ENCODE data around the gene GNRH2.
A peak's percentile ranks its signal among the peaks of the same experiment; 100 is the strongest.
"Not testable (repeated sequence)": the region's sequence is repeated elsewhere in the genome, so short reads cannot be mapped to it uniquely, and the experiment has no call there.

GNRH2 gene

GRCh38 chr20:3044336-3044965 is 1.0 kb downstream of the GNRH2 start:
- DNase-seq = no peak

DNA sequence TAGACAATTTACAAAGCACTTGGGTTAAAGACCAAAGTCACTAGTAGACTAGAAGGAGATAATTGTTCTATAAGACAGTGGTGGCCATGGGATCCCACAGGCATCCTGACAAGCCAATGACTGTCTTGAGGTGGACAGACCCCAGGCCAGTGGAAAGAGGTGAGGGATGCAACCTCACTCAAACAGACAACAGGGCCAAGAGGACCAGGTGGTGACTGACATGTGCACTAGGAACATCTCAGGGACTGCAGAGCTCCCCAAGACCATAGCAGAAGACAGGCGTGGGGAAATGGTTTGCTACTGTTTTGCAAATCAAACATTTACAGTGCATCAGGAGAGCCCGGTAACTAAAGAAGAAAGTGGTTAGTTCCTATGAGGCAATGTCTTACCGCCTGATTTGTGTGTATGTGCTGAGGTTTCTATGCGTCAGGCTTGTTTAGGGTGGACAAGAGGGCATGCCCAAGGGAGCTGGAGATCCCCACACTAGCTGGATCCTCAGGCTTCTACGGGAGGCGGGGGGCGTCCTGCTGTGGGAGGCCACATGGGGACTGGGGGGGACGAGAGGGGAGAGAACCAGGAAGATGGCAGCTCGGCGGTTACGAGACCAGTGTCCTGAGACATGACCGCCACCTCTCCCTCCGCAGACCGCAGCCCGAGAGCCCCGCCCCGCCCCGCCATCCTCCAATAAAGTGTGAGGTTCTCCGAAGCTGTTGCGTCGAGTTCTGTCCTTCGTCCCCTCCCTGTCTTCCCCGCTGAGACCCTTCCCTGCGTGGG is 1.8 kb downstream of the GNRH2 start:
- peak; percentile 77 for DNase-seq

GRCh38 chr20:3045816-3046676 is 2.6 kb downstream of the GNRH2 start, which contains the start of gene MRPS26:
Gene MRPS26, plus strand, starts transcription at chr20:3046052. Its CDS starts 17 bp downstream, at chr20:3046069.
- peak; percentile 87 for DNase-seq

- DNase-seq = peak; percentile 70
Observed at GRCh38 chr20:3046677-3047462, 3.4 kb downstream of the GNRH2 start.

DNA sequence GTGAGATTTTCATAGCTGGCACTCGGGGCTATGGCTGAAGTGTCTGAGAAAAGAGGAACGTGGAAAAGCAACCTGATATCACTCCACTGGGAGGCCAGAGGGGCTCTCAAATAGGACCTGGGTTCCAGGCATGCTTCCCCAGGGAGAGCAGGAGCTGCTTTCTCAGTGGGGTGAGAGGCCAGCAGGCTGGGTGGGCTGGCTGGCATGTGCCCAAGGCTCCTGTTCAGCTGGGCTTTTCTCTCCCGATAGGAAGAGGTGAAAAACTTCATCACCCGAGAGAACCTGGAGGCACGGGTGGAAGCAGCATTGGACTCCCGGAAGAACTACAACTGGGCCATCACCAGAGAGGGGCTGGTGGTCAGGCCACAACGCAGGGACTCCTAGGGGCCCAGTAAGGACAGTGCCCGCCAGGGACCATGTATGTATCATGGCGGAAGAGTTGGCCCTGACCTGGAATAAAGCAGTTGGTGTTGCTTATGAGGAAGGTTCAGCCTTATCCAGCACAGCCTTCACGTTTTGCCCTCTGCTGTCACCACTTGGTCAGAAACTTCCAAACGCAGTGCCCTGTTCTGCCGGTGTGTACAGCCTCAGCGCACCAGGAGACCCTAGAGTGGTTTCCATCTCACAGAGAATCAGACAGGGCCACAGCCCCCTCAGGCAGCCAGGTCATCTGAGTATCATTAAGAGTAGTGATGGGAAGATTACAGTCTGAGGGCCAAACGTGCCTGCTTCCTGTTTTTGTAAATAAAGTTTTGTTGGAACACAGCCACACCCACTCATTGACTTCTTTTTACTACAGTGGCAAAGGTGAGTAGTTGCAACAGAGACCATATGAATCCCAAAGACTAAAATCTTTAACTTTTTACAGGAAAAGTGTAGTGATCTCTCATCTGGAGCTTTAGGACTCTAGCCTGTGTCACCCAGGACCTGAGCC is 4.3 kb downstream of the GNRH2 start:
- DNase-seq = no peak

- DNase-seq = no peak
Observed at GRCh38 chr20:3051385-3052019, 8.1 kb downstream of the GNRH2 start.

- DNase-seq = no peak
Observed at GRCh38 chr20:3059489-3059888, 16.1 kb downstream of the GNRH2 start.

DNA sequence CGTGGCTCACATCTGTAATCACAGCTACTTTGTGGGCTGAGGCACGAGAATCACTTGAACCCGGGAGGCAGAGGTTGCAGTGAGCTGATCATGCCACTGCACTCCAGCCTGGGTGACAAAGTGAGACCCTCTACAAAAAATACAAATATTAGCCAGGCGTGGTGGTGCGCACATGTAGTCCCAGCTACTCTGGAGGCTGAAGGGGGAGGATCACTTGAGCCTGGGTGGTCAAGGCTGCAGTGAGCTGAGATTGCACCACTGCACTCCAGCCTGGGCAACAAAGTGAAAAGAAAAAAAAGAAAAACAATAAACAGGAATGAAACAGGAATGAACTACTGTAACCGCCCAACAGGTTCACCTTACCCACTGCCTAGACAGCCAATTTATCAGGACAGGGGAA is 20.7 kb downstream of the GNRH2 start:
- DNase-seq = not testable (repeated sequence)

DNA sequence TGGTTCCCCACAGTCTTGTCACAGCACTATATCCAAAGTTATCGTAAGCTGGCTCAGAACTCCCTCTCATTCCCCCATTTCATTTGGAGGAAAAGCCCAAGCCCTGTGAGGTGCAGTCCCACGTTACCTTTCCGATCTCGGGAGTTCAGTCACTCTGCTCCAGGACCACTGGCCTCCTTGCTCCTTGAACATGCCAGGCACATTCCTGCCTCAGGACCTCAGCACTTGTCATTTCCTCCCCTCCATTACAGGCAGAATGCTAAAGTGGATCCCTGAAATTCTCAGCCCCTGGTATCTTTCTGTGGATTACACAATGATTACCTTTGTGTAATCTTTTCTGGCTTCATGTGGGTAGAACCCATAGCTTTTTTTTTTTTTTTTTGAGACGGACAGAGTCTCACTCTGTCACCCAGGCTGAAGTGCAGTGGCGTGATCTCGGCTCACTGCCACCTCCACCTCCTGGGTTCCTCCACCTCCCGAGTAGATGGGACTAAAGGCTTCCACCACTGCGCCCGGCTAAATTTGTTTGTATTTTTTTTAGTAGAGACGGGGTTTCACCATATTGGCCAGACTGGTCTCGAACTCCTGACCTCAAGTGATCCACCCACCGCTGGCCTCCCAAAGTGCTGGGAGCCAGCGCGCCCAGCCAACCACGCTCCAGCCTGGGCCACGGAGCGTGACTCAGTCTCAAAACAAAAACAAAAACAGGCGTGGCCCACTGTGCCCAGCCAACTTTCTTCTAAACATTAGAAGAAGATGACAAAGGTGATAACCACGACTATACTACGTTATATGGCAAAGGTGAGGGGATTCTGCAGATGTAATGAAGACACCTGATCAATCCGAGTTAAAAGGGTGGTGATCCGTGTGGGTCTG is 24.0 kb downstream of the GNRH2 start:
- no peak for DNase-seq

- no peak for DNase-seq
Observed at GRCh38 chr20:3068075-3068474, 24.7 kb downstream of the GNRH2 start.

- no peak for DNase-seq
Observed at GRCh38 chr20:3068986-3069900, 25.8 kb downstream of the GNRH2 start.

GRCh38 chr20:3070725-3071124 is 27.3 kb downstream of the GNRH2 start:
- DNase-seq = no peak

GRCh38 chr20:3071266-3071609 is 27.8 kb downstream of the GNRH2 start:
- no peak for DNase-seq

- no peak for DNase-seq
Observed at GRCh38 chr20:3071610-3072529, 28.4 kb downstream of the GNRH2 start, which contains the start of gene OXT. Gene OXT, plus strand, starts transcription at chr20:3071620. Its CDS starts 36 bp downstream, at chr20:3071656.

DNA sequence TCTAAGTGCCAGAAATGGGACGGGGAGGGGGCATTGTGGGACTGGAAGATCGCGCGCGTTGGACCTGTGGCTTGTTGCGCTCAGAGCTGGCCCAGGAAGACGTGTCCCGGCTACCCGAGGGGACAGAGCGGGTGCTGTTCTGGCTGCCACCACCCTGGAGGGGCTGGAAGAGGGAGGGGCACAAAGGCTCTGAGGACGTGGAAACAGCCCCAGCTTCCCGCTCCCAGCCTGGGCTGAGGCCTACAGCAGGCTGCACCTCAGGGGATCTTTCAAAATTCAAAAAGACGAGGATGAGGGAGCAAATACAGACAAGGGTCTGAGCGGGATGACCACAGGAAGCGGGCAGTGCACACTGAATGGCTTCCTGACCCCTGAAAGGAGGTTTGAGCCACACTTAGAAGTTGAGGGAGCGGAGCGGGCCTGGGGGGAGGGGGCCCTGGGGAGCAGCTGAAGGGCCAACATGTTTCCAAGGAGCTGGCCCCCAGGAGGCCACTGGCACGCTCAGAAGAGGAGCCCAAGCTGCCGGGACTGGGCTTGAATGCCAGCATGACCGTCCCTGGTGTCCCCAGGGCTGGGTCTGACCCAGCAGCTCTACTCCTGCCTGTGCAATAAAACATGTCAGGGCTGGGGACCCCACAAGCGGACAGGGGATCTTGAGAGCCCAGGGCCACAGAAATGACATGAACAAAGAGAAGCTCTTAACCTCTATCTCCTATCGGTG is 29.3 kb downstream of the GNRH2 start:
- no peak for DNase-seq

DNA sequence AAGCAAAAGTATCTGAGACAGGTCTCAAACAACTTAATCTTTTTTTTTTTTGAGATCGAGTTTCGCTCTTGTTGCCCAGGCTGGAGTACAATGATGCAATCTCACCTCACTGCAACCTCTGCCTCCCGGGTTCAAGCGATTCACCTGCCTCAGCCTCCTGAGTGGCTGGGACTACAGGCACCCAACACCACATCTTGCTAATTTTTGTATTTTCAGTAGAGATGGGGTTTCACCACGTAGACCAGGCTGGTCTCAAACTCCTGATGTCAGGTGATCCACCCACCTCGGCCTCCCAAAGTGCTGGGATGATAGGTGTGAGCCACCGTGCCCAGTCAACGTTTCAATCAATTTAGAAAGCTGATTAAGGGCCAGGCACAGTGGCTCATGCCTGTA is 29.8 kb downstream of the GNRH2 start:
- not testable (repeated sequence) for DNase-seq

DNA sequence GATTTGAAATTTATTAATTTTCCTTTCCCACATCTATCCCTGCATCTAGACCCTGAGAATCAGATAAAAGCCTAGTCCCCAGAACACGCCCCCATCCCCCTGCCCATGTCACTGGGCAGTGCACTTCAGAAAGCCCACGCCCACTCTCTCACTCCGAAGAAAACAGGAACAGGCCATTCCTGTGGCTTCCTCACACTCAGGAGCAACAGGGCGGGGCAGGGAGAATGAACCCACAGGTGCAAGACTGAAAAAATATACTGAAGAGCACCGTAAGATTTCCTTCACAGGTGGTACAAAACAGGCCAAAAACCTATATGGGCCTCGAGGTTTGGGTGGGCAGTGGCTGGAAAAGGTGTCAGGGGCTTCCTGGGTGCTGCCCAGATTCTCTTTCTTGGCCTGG is 31.4 kb downstream of the GNRH2 start:
- DNase-seq = no peak

Data from NCI-H2171 treated with DMSO at 0.1 percent for 48 hours (cell line).